Left lung (tissue), 10 donors: ENCODE data around the gene B4GALNT4. TPM values are rescaled to one million over a fixed set of nuclear protein-coding genes. Genes with fewer than 3 reads are reported as not detected.
A peak's percentile ranks its signal among the peaks of the same experiment; 100 is the strongest.
"Not testable (repeated sequence)": the region's sequence is repeated elsewhere in the genome, so short reads cannot be mapped to it uniquely, and the experiment has no call there.

Source experiments
- ATAC-seq: fragments of 200-7000 bp; cut with Tn5 transposase; one replicate; pipeline ENCODE4 v1.9.1; 2020; ENCODE audit warnings: moderate library complexity
- DNase-seq, 4 donors: peaks; one replicate each; pipeline ENCODE4 v3.0.0-alpha.2; 2013 to 2020
- H3K27ac ChIP-seq, 2 donors: fragments of 200-600 bp; sonication (generic) in 1 of 2; one replicate each; pipeline versions ENCODE4 v1.5.0 to v1.8.0; 2020 to 2021
- H3K27me3 ChIP-seq, 2 donors: fragments of 200-600 bp; sonication (generic) in 1 of 2; one replicate each; pipeline versions ENCODE4 v1.5.0 to v1.8.0; 2020 to 2021
- H3K36me3 ChIP-seq, 2 donors: fragments of 200-600 bp; sonication (generic) in 1 of 2; one replicate each; pipeline versions ENCODE4 v1.5.0 to v1.8.0; 2020 to 2021
- H3K4me1 ChIP-seq, 2 donors: fragments of 200-600 bp; one replicate each; pipeline ENCODE4 v1.8.0; 2021
- H3K4me3 ChIP-seq, 2 donors: fragments of 200-600 bp; sonication (generic) in 1 of 2; one replicate each; pipeline versions ENCODE4 v1.5.0 to v1.8.0; 2020 to 2021; ENCODE audit warnings: mild to moderate bottlenecking in 1 of 2
- H3K9me3 ChIP-seq, 2 donors: fragments of 200-600 bp; sonication (generic) in 1 of 2; one replicate each; pipeline versions ENCODE4 v1.5.0 to v1.8.0; 2020 to 2021
- CTCF ChIP-seq, 2 donors: fragments of 200-600 bp; sonication (generic) in 1 of 2; IDR thresholded peaks; one replicate each; pipeline versions ENCODE4 v1.5.0 to v1.8.0; 2021; ENCODE audit warnings: antibody characterized with exemption in 2 of 2
- intact Hi-C, 2 donors: fragments of 100-400 bp; cut with DNase I; formaldehyde crosslinking; loops; one replicate each; pipeline versions ENCODE4 v1.11.2 to v1.14.2; 2022
- polyA plus RNA-seq, 6 donors: library from polyadenylated mRNA; unstranded; fragments of 120-200 nt; gene quantifications; one replicate each; pipeline ENCODE4 v1.2.1, GENCODE V29; 2013; ENCODE audit not compliant: insufficient read length in 6 of 6
- total RNA-seq, 2 donors: library from RNA; stranded (reverse); fragmentation: NEBNext Ultra II Directional; extraction: Animal tissue kit (Norgen Biotek cat#: 25700); gene quantifications; one replicate each; pipeline ENCODE4 v1.2.1, GENCODE V29; 2021
- donor health status: DM: no; HTN: yes; CAD: no.
- donor health status: DM: no; HTN: no; CAD: no.

The B4GALNT4 gene
- total and polyA plus RNA-seq, 8 donors, result 1.4 to 78.7 (median 52.4) TPM

- Histone ChIP-seq H3K27ac (no peak overlapping the region), H3K9me3 (peaks cover 0 to 12% of the 10 kb centered on the region in 2 donors), H3K4me3 (no peak overlapping the region), H3K27me3 (peaks cover 0 to 4% of the 10 kb centered on the region in 2 donors), H3K36me3 (no peaks in the 10 kb centered on the region), H3K4me1 (peaks cover 10 to 16% of the 10 kb centered on the region in 2 donors)
- TF ChIP-seq CTCF (IDR thresholded peaks at IDR 0.05), result no peak
- intact Hi-C loops, result no loop called here
- ATAC-seq (no peak), DNase-seq (no peak)
Measured at GRCh38 chr11:359181-359714, 10.1 kb upstream of the B4GALNT4 start.

- Histone ChIP-seq H3K9me3 (peaks cover 0 to 12% of the 10 kb centered on the region in 2 donors), H3K4me3 (no peak overlapping the region), H3K36me3 (no peaks in the 10 kb centered on the region), H3K4me1 (peaks cover 2 to 3% of the 10 kb centered on the region in 2 donors), H3K27me3 (peaks cover 5 to 17% of the 10 kb centered on the region in 2 donors), H3K27ac (no peak overlapping the region)
- ATAC-seq (no peak), DNase-seq (peak in 1 of 4 donors; percentile 72)
- TF ChIP-seq CTCF (IDR thresholded peaks at IDR 0.05), result no peak
- intact Hi-C loops, result no loop called here
Measured at GRCh38 chr11:360326-361280, 8.7 kb upstream of the B4GALNT4 start.

GRCh38 chr11:362642-363442, 6.5 kb upstream of the B4GALNT4 start:
- no peak for DNase-seq
- no peak overlapping the region for H3K4me3 ChIP-seq
- no peak for ATAC-seq
- intact Hi-C loops, result no loop called here
- H3K27me3 ChIP-seq, result peaks cover 11 to 40% of the 10 kb centered on the region in 2 donors
- no peaks in the 10 kb centered on the region for H3K4me1 ChIP-seq
- TF ChIP-seq CTCF (IDR thresholded peaks at IDR 0.05), result no peak
- no peaks in the 10 kb centered on the region for H3K36me3 ChIP-seq
- no peak overlapping the region for H3K27ac ChIP-seq
- H3K9me3 ChIP-seq, result peaks cover 0 to 12% of the 10 kb centered on the region in 2 donors

GRCh38 chr11:363443-363805, 5.9 kb upstream of the B4GALNT4 start:
- Histone ChIP-seq H3K9me3 (peaks cover 0 to 12% of the 10 kb centered on the region in 2 donors), H3K27me3 (peaks cover 17 to 45% of the 10 kb centered on the region in 2 donors)
- ATAC-seq, H3K27ac ChIP-seq, H3K36me3 ChIP-seq, DNase-seq, H3K4me1 ChIP-seq, H3K4me3 ChIP-seq, intact Hi-C loops: not testable (repeated sequence)

- peaks cover 0 to 12% of the 10 kb centered on the region in 2 donors for H3K9me3 ChIP-seq
- ATAC-seq (peak; percentile 65), DNase-seq (peak in 1 of 4 donors; percentile 86)
- TF ChIP-seq CTCF (IDR thresholded peaks at IDR 0.05), result peak in 1 of 2 donors; percentile 22
- intact Hi-C loops, result no loop called here
- H3K4me3 ChIP-seq, result no peak overlapping the region
- no peaks in the 10 kb centered on the region for H3K36me3 ChIP-seq
- H3K27me3 ChIP-seq, result peaks cover 22 to 52% of the 10 kb centered on the region in 2 donors
- H3K27ac ChIP-seq, result no peak overlapping the region
- H3K4me1 ChIP-seq, result peaks cover 0 to 6% of the 10 kb centered on the region in 2 donors
Measured at GRCh38 chr11:363948-364761, 5.1 kb upstream of the B4GALNT4 start.
